Glomerular endothelial cell (primary cell): ENCODE data around the gene GPR157. TPM values are rescaled to one million over a fixed set of nuclear protein-coding genes. Genes with fewer than 3 reads are reported as not detected.

Experiments used
- DNase-seq: peaks from one replicate; pipeline ENCODE4 v3.0.0-alpha.2; 2011; ENCODE audit warnings: low read depth, low spot score; ENCODE audit errors: extremely low read depth
- total RNA-seq: library from RNA; depleted of rRNA; stranded (reverse); fragments of >200 nt; gene quantifications from 2 replicates; pipeline ENCODE4 v1.2.3, GENCODE V29; 2015

The GPR157 gene
- total RNA-seq, 1 donor from 2014 or later = 3.4 TPM

DNA sequence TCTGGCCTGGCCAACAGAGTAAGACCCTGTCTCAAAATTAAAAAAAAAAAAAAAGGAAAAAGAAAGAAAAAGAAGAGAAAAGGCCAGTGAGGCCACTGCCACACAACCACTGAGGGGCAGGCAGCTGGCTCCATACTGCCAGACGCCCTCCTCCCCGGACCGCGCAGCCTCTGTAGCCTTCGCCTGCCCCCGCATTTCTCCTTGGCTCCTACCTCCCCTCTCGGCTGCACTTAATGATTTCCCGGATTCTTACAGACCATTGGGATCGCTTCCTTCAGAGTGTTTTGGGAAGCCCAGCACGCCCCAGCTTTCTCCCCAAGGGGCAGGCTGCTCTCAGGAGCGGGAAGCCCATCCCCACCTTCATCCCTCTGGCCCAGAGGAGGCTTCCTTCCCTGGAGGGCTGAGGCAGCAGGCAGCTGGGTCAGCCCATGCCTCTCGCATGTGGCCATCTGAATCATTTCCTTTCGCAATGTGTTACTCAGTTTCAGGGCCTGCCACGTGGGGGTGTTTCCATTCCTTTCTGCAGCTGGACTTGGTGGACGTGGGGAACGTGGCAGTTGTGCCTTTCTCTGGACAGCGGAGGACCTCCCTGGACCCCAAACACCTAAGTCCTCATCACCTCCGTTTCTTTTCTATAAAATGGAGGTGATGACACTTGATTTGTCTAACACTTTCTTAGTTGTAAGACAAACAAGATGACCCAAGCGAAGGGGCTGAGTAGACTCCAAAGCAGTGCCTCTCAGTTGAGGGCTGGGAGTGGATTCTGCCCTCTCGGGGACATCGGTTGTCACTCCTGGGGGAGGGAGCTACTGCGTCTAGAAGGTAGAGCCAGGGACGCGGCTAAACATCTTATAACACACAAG, 61.7 kb downstream of the GPR157 start:
- no peak for DNase-seq

DNA sequence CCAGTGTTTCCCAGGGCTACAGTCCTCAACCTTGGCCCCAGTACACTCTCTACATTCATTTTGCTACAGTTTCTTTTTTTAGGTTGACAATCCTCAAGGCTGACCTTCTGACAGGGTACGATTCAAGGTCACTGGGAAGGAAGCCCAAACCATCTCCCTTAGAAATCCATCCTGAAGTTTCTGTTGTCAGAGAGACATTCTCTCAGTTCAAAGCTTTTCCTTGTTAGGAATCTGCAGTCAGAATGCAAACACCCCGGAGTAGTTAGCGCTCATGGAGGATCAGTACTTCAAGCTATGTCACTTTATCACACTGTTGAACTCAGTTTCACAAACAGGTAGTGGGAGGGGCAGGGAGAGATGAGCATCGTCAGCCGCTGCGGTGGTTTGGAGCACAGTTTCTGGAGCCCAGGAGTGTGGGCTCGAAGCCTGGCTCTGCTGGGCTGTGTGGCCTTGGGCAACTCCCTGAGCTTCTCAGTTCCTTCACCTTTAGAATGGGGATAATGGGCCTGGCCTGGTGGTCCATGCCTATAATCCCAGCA, 63.6 kb downstream of the GPR157 start:
- DNase-seq = no peak

DNA sequence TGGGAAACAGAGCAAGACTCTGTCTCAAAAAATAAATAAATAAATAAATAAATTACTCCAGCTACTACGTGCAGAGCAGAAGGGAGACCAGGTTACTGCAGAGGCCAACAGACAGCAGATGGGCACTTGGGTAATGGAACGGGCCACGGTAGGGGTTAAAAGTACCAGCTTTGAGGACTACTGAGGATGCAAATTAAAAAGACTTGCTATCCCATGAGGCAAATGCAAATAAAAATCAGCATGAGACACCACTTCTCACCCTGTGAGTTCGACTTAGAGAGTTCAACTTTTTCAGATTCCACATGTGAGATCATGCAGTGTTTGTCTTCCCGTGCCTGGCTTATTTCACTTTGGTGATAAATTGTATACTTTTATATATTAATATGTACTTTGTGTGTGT, 66.1 kb downstream of the GPR157 start:
- no peak for DNase-seq

DNA sequence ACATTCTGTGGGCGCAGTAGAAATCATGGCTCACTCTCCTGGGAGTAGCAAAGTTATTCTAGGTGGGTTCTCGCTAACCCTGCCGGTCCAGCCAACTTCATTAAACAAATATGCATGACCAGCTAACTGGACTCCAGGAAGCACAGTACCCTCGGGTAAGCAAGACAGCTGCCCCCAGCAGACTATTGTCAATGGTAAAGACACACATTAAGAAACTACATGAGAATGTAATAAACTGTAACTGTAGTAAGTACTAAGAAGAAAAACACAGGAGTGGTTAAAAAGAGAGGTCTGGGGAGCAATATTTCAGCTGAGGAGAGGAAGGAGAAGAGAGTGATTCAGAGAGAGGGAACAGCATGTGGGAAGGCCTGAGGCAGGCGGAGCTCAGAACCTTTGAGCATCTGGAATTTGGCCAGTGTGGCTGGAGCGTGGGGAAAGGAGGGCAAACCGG, 66.9 kb downstream of the GPR157 start:
- no peak for DNase-seq

DNA sequence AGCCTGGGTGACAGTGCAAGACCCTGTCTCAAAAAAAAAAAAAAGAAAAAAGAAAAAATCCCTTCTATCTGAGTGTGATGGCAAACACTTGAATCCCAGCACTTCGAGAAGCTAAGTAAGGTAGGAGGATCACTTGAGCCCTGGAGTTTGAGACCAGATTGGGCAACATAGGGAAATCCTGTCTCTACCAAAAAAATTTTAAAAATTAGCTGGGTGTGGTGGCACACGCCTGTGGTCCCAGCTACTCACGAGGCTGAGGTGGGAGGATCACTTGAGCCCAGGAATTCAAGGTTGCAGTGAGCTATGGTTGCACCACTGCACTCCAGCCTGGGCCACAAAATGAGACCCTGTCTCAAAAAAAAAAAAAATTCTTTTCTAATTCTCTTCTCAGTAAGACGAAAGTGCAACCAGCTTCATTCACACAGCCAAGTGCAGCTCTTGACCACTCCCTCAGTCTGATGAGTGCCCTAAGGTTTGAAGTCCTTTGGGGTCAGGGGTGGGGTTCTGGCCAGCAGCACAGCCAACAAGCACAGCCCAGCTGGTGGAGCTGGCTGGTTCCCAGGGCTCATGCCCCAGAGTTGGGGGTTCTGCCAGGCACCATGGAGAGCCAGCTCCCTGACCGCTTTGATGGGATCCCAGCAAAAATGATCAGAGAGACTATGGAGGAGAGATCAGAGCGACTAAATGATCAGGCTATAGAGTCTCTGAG, 67.5 kb downstream of the GPR157 start:
- no peak for DNase-seq

DNA sequence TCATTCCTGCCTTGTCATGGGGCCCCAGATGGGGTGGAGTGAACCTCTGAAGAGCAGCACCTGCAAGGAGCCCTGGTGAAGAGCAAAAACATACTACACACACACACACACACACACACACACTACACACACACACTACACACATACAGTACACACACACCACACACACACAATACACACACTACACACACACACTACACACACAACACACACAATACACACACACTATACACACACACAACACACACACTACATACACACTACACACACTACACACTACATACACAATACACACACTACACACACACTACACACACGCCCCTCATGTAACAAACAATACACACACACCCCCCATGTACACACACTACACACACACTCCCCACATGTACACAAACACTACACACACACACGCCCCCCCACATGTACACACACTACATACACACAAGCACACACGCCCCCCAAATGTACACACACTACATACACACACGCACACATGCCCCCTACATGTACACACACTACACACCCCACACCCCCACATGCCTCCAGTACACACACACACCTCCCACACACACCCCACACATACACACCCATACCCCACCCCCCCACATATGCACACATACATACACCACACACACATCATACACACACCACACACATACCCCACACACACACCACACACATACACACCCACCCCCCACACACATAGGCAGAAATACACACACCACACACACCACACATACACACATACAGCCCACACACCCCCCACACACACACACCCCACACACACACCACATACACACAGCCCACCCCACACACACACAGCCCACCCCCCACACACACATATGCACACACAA, 68.8 kb downstream of the GPR157 start:
- no peak for DNase-seq

DNA sequence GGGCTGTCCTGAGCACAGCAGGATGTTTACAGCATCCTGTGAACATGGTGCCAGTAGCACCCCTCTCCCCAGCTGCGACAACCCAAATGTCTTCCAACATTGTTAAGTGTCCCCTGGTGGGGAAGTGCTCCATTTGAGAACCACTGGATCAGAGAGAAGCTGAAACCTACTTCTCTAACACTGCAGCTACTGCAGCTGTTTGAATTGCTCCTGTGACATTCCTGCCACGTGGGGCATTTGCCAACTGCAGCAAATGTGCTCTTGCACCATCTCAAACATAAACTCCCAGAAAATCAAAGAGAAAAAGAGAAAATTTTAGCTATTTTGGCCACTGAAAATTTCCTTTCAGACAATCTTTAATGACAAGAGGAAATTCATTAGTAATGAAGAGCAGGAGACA, 70.4 kb downstream of the GPR157 start:
- no peak for DNase-seq

DNA sequence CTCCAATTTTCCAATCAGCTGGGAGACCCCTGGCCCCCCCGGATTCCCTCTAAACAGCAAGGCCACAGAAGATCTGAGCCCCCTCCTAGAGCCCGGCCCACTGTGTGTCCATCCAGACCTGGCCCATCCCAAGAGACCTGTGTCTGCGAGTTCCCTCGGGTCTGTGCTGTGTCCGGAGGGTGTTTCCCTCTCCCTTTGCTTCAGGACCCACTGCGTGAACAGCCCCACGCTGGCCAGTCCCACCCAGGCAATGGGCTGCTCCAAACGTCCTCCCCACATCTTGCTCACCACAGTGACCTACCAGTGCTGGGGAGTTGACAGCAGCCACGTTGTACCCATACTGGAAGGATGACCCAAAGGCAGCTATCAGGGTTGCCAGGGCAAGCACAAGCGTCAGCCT, 71.1 kb downstream of the GPR157 start:
- no peak for DNase-seq

DNA sequence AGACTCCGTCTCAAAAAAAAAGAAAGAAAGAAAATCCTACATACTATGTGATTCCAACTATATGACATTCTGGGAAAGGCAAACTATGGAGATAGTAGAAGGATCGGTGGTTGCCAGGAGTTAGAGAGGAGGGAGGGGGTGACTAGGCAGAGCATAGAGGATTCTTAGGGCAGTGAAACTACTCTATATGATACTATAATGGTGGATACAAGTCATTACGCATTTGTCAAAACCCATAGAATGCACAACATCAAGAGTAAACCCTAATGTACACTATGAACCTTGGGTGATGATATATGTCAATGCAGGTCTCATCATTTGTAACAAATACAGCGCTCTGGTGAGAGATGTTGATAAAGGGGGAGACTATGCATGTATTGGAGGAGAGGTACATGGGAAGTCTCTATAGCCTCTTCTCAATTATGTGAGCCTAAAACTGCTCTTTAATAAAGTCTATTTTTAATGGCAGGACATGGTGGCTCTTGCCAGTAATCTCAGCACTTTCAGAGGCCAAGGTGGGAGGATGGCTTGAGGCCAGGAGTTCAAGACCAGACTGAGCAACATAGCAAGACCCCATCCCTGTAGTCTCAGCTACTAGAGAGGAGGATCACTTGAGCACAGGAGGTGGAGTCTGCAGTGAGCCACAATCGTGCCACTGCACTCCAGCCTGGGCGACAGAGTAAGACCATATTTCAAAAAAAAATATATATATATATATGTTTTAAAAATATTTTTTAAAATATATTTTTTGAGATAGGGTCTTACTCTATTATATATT, 76.4 kb downstream of the GPR157 start:
- DNase-seq = no peak

DNA sequence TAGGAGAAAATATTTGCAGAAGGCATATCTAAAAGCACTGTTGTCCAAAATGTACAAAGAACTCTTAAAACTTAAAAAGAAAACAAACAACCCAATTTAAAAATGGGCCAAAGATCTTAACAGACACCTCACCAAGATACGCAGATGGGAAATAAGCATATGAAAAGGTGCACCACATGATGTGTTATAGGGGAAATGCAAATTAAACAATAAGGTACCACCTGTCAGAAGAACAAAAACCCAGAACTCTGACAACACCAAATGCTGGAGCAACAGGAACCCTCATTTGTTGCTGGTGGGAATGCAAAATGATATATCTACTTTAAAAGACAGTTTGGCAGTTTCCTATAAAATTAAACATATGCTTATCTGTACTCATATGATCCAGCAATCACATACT, 77.5 kb downstream of the GPR157 start:
- DNase-seq = no peak

DNA sequence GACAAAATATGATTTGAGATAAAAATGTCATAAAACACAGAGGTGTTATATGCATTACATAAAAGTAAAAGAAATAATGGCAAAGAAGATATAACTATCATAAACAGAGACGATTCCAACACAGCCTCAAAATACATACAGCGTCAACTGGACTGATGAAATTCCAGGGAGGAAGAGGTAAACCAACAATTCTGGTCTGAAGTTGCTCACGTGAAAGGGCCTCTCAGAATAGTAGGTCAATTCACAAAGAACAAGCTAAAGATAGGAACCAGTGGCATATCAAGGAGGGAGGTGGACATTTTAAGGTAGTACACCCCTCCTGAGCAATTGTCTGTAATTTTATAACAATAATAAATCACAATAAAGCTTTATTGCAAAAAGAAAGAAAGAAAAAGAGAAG, 78.1 kb downstream of the GPR157 start:
- DNase-seq = no peak

Other genes starting within 250 kb of the GPR157 start
- not detected in 2 replicates for gene CA6, start 183.2 kb downstream of the GPR157 start, total RNA-seq
- gene SLC2A7, start 102.7 kb downstream of the GPR157 start, total RNA-seq = not detected in 2 replicates
- gene SLC2A5, start 59.5 kb downstream of the GPR157 start, total RNA-seq = 0.18 TPM in 1 of 2 replicates, not detected in the other
- 36.9 and 54.3 TPM in 2 replicates for gene H6PD, start 105.7 kb upstream of the GPR157 start, total RNA-seq
- gene SPSB1, start 163.8 kb upstream of the GPR157 start, total RNA-seq = 29.0 and 66.0 TPM in 2 replicates